Fibroblast of skin of back (primary cell): ENCODE measurements around the gene PIGR.
"Not testable (repeated sequence)": the region's sequence is repeated elsewhere in the genome, so short reads cannot be mapped to it uniquely, and the experiment has no call there.

Experiments
- DNase-seq: peaks from one replicate; pipeline ENCODE4 v3.0.0-alpha.2; 2013

Gene PIGR

GRCh38 chr1:206931709-206932108 lies 14.6 kb downstream of the PIGR start:
- no peak for DNase-seq

GRCh38 chr1:206930210-206930798 lies 16.0 kb downstream of the PIGR start:
- DNase-seq: no peak

GRCh38 chr1:206929524-206929923 lies 16.7 kb downstream of the PIGR start:
- DNase-seq: no peak

GRCh38 chr1:206926286-206926685 lies 20.0 kb downstream of the PIGR start:
- DNase-seq: no peak

GRCh38 chr1:206925106-206925736 lies 21.0 kb downstream of the PIGR start:
- DNase-seq: no peak

- DNase-seq: no peak
Observed at GRCh38 chr1:206924592-206925105, 21.6 kb downstream of the PIGR start.

GRCh38 chr1:206923961-206924557 lies 22.2 kb downstream of the PIGR start:
- DNase-seq: not testable (repeated sequence)

- no peak for DNase-seq
Observed at GRCh38 chr1:206923009-206923960, 23.0 kb downstream of the PIGR start.

- DNase-seq: no peak
Observed at GRCh38 chr1:206922524-206922923, 23.7 kb downstream of the PIGR start.

- DNase-seq: no peak
Observed at GRCh38 chr1:206921772-206922265, 24.4 kb downstream of the PIGR start, which contains the start of gene FCMR. FCMR (minus strand) TSS chr1:206921941; CDS start chr1:206921854, 87 bp downstream.

- DNase-seq: no peak
Observed at GRCh38 chr1:206918076-206918475, 28.2 kb downstream of the PIGR start.

- DNase-seq: no peak
Observed at GRCh38 chr1:206916000-206916709, 30.1 kb downstream of the PIGR start.

- no peak for DNase-seq
Observed at GRCh38 chr1:206915030-206915735, 31.1 kb downstream of the PIGR start.

GRCh38 chr1:206913766-206914537 lies 32.3 kb downstream of the PIGR start:
- no peak for DNase-seq

GRCh38 chr1:206912445-206913095 lies 33.7 kb downstream of the PIGR start:
- DNase-seq: peak; percentile 75

- DNase-seq: peak; percentile 64
Observed at GRCh38 chr1:206911064-206911663, 35.1 kb downstream of the PIGR start.

- no peak for DNase-seq
Observed at GRCh38 chr1:206909883-206910318, 36.4 kb downstream of the PIGR start.

- no peak for DNase-seq
Observed at GRCh38 chr1:206909161-206909882, 36.9 kb downstream of the PIGR start.

- DNase-seq: no peak
Observed at GRCh38 chr1:206908038-206908437, 38.2 kb downstream of the PIGR start.
